GM18505 (cell line): Measurements from ENCODE around the gene IL16.
A peak's percentile ranks its signal among the peaks of the same experiment; 100 is the strongest.

Experiments
- ATAC-seq: cut with Tn5 transposase; IDR thresholded peaks from one replicate; pipeline ENCODE4 v1.9.1; 2021; ENCODE audit not compliant: unreplicated experiment
- POLR2A ChIP-seq: IDR thresholded peaks from 4 replicates; pipeline ENCODE4 v1.6.1; 2011; ENCODE audit warnings: borderline replicate concordance; ENCODE audit not compliant: insufficient read depth, insufficient read length; ENCODE audit errors: extremely low read depth

Gene IL16

GRCh38 chr15:81273200-81273599, 76.5 kb downstream of the IL16 start:
- TF ChIP-seq POLR2A, result no peak
- ATAC-seq, result no peak

GRCh38 chr15:81273855-81274254, 77.2 kb downstream of the IL16 start:
- no peak for TF ChIP-seq POLR2A
- ATAC-seq, result no peak

- no peak for ATAC-seq
- no peak for TF ChIP-seq POLR2A
Observed at GRCh38 chr15:81274255-81274654, 77.6 kb downstream of the IL16 start.

DNA sequence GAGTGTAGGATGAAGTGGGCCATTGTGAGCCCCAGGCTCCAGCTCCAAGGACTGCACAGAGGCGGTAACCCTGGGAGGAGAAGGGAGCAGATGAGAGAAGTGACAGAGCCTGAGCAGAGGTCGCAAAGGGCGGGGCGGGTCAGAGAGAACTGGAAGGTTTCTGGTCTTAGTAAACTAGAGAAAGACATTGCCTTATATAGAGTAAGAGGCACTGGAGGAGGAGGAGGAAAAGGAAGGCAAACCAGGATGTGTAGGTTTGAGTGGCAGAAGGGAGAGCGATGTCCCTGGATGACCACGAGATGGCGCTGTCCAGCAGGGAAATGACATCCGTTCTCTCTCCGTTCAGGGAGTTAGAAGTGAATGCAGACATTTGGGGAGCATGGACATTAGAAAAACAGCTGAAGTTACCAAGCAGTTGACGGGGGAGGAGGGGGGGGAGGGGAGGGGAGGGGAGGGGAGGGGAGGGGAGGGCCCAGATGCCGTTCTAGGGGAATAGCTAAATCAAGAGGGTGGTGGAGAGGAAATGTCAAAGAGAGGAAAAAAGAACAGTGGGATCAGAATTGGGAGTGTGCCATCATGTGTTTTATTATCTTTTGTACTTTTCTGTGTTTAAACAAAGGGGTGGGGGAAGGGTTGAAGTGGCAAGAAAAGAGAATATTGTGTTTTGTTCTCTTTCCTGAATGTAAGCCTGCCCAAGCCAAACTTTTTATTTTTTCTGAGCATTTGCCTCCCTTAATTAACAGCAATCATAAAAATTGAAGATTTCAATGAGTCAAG, 78.4 kb downstream of the IL16 start:
- peak; percentile 75 for ATAC-seq
- TF ChIP-seq POLR2A, result no peak

- no peak for ATAC-seq
Observed at GRCh38 chr15:81275711-81276392, 79.2 kb downstream of the IL16 start.

DNA sequence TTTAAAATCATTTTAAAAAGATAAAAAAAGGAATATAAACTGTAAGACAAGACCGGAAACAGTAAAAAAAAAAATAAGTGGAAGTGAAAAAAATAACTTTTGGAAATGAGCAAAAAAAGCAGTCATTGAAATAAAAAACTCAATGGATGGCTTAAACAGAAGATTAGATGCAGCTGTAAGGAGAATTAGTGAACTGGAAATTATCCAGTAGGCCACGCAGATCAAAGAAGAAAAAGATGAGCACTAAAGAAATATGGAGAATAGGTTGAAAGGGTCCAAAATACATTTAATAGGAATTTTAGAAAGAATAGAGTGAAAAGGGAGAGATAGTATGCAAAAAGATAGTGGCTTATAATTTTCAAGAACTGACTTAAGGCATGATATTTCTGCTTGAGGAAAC, 80.3 kb downstream of the IL16 start:
- ATAC-seq, result no peak
- no peak for TF ChIP-seq POLR2A

More at GRCh38 chr15:81275711-81276392, 79.2 kb downstream of the IL16 start:
- no peak for TF ChIP-seq POLR2A

GRCh38 chr15:81277851-81278250, 81.2 kb downstream of the IL16 start:
- no peak for ATAC-seq
- no peak for TF ChIP-seq POLR2A

GRCh38 chr15:81278306-81279029, 81.8 kb downstream of the IL16 start:
- TF ChIP-seq POLR2A, result no peak
- ATAC-seq, result no peak

DNA sequence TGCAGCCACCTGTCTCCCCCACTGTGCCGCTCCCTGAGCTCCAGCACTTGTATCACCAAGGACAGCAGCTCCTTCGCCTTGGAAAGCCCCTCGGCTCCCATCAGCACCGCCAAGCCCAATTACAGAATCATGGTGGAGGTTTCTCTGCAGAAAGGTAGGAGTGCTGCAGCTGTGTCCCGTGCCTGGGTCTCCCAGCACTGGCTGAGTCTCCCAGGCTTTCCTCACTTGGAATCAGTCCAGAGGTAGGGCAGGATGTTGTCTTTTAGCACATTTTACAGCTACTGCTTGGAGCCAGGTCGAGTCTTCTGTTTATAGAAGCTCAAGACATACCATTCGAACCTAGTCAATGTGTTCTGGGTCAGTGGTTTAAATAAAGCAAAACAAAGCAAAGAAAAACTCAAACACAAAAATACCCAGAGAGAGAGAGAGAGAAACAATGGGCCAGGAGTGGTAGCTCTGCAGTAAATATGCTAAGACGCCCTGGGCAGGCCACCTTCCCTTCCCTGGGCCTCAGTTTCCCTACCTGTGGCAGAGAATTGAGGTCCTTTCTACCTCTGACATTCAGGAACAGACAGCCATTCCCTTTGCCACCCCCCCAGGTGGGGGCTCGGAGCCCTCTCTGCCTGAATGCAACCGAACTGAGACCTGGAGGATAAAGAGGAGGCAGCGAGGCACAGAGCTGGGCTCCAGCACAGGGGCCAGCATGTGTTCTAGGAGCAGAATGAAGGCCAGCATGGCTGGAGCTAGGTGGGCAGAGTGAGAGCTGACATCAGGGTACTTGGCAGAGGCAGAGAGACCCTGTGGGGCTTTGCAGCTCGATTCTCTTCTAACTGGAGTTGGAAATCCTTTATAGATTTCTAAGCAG, 83.2 kb downstream of the IL16 start:
- TF ChIP-seq POLR2A, result no peak

GRCh38 chr15:81280696-81281455, 84.2 kb downstream of the IL16 start:
- TF ChIP-seq POLR2A, result no peak
- no peak for ATAC-seq

More for the DNA sequence above, 83.2 kb downstream of the IL16 start:
- no peak for ATAC-seq

GRCh38 chr15:81281456-81281735, 84.7 kb downstream of the IL16 start:
- TF ChIP-seq POLR2A, result no peak
- no peak for ATAC-seq
